OCI-LY7 (cell line): ENCODE data around the gene GLE1.

Experiments used
- EZH2phosphoT487 ChIP-seq: fragments of 200-600 bp; sonication (generic); IDR thresholded peaks from 2 replicates; pipeline ENCODE4 v1.6.1; 2018; ENCODE audit warnings: low read depth, borderline replicate concordance, mild to moderate bottlenecking, mixed run types, antibody characterized with exemption, low read length, moderate library complexity, mixed read lengths
- TF ChIP-seq, protein P1 (sequence below): fragments of 200-600 bp; sonication (generic); conservative IDR thresholded peaks from 2 replicates; pipeline ENCODE4 v1.5.1; 2014; ENCODE audit warnings: mild to moderate bottlenecking, antibody characterized with exemption, low read length, moderate library complexity, mixed read lengths

DNA sequence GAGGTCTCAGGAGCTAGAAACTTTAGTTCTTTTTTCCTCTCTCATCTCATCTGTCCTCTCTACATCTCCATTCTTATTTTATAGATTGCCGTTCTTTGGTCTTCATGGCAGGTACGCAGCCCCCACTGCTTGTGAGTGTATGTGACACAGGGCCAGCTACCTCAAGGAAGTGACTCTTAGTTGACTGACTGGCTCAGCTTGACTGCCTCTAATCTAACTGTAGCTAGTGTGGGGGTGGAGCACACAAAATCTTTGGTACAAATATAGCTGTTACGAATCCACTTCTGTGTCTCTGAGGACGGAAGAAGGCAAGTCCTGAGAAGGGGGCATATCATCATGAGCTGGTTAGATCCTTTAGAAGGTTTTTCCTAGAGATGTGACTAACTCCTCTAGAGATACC is 28.1 kb downstream of the GLE1 start:
- TF ChIP-seq, protein P1, sequence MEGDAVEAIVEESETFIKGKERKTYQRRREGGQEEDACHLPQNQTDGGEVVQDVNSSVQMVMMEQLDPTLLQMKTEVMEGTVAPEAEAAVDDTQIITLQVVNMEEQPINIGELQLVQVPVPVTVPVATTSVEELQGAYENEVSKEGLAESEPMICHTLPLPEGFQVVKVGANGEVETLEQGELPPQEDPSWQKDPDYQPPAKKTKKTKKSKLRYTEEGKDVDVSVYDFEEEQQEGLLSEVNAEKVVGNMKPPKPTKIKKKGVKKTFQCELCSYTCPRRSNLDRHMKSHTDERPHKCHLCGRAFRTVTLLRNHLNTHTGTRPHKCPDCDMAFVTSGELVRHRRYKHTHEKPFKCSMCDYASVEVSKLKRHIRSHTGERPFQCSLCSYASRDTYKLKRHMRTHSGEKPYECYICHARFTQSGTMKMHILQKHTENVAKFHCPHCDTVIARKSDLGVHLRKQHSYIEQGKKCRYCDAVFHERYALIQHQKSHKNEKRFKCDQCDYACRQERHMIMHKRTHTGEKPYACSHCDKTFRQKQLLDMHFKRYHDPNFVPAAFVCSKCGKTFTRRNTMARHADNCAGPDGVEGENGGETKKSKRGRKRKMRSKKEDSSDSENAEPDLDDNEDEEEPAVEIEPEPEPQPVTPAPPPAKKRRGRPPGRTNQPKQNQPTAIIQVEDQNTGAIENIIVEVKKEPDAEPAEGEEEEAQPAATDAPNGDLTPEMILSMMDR, result no peak
- TF ChIP-seq EZH2phosphoT487, result no peak
